GM12878 (cell line): Measurements from ENCODE around the gene CA9. TPM values are rescaled to one million over a fixed set of nuclear protein-coding genes. Genes with fewer than 3 reads are reported as not detected.
A peak's percentile ranks its signal among the peaks of the same experiment; 100 is the strongest.

ENCODE experiments used
- ATAC-seq: fragments of 200-7000 bp; cut with Tn5 transposase; 3 replicates; pipeline ENCODE4 v1.9.1; 2020; ENCODE audit warnings: mild to moderate bottlenecking, moderate library complexity
- BruUV-seq: library from RNA; stranded (reverse); fragments of 400-500 nt; replicated peaks from 2 replicates; lab custom pipeline; 2021; lab: Mats Ljungman, UMichigan
- CTCF ChIA-PET: fragments of 300-600 bp; sonication (Branson Sonifier 250); formaldehyde crosslinking; extraction: SDS; loops from one replicate; lab custom pipeline; 2021; ENCODE audit warnings: inconsistent platforms; lab: Yijun Ruan, JAX
- POLR2A ChIA-PET: fragments of 350-600 bp; formaldehyde crosslinking; extraction: SDS; loops from one replicate; lab custom pipeline; 2021; ENCODE audit warnings: inconsistent platforms; lab: Charles Lee
- RAD21 ChIA-PET: fragments of 300-600 bp; sonication (Branson Sonifier 250); formaldehyde crosslinking; loops from one replicate; lab custom pipeline; 2023; ENCODE audit warnings: antibody characterized with exemption; ENCODE audit not compliant: unreplicated experiment; lab: Charles Lee
- SMC1A ChIA-PET: fragments of 300-600 bp; sonication (Branson Sonifier 250); formaldehyde crosslinking; loops from one replicate; lab custom pipeline; 2023; ENCODE audit not compliant: unreplicated experiment, uncharacterized antibody; lab: Charles Lee
- DNase-seq: peaks from one replicate; pipeline ENCODE4 v3.0.0-alpha.2; 2011; ENCODE audit warnings: low read depth, low spot score
- FAIRE-seq: peaks from 3 replicates; lab custom pipeline; 2011; peaks lifted over from hg19 to GRCh38; lab: Jason Lieb, UNC
- H2AFZ ChIP-seq: 2 replicates; pipeline ENCODE4 v1.6.0; 2011; ENCODE audit warnings: low read depth, low read length, control low read depth; ENCODE audit not compliant: control insufficient read depth
- H3K27ac ChIP-seq: 2 replicates; pipeline ENCODE4 v1.5.1; 2011; ENCODE audit warnings: control low read depth; ENCODE audit not compliant: control insufficient read depth, insufficient read depth
- H3K27me3 ChIP-seq, 2 experiments: replicated peaks in 1 of 2; 2 replicates each; pipeline versions ENCODE4 v1.6.0 to v1.6.1; 2011; ENCODE audit warnings: low read length in 1 of 2; ENCODE audit not compliant: control insufficient read depth in 2 of 2, insufficient read depth in 2 of 2
- H3K36me3 ChIP-seq, 2 experiments: 2 replicates each; pipeline ENCODE4 v1.5.1; 2011; ENCODE audit warnings: low read length in 1 of 2; ENCODE audit not compliant: control insufficient read depth in 2 of 2, insufficient read depth in 2 of 2
- H3K4me1 ChIP-seq: 2 replicates; pipeline ENCODE4 v1.6.1; 2011; ENCODE audit warnings: mild to moderate bottlenecking, low read length, moderate library complexity, mixed read lengths; ENCODE audit not compliant: control insufficient read depth, insufficient read depth
- H3K4me2 ChIP-seq: 2 replicates; pipeline ENCODE4 v1.6.0; 2011; ENCODE audit warnings: control low read depth; ENCODE audit not compliant: control insufficient read depth, insufficient read depth
- H3K4me3 ChIP-seq: fragments of 200-600 bp; sonication (generic); 2 replicates; pipeline ENCODE4 v1.5.1; 2016
- H3K79me2 ChIP-seq: 2 replicates; pipeline ENCODE4 v1.6.0; 2011; ENCODE audit warnings: low read length; ENCODE audit not compliant: control insufficient read depth, insufficient read depth
- H3K9ac ChIP-seq: 2 replicates; pipeline ENCODE4 v1.8.0; 2011; ENCODE audit warnings: low read length, control low read depth, mixed read lengths; ENCODE audit not compliant: control insufficient read depth, insufficient read depth
- H3K9me3 ChIP-seq: replicated peaks from 3 replicates; pipeline ENCODE4 v1.5.1; 2011; ENCODE audit warnings: mild to moderate bottlenecking, low read length; ENCODE audit not compliant: control insufficient read depth, insufficient read depth
- H4K20me1 ChIP-seq: 2 replicates; pipeline ENCODE4 v1.6.0; 2011; ENCODE audit not compliant: control insufficient read depth, insufficient read depth
- BACH1 ChIP-seq: fragments of 450-650 bp; IDR thresholded peaks from 2 replicates; pipeline ENCODE4 v1.6.1; 2017; ENCODE audit warnings: mild to moderate bottlenecking, borderline replicate concordance
- CEBPB ChIP-seq, 2 experiments: fragments of 150-350 bp in 1 of 2; IDR thresholded peaks; 2 replicates each; pipeline ENCODE4 v1.6.1; 2012 to 2014; ENCODE audit warnings: low read depth in 2 of 2, low read length in 2 of 2, borderline replicate concordance in 1 of 2, inconsistent platforms in 1 of 2
- EED ChIP-seq: sonication (generic); IDR thresholded peaks from 2 replicates; pipeline ENCODE4 v1.6.1; 2016; ENCODE audit warnings: antibody characterized with exemption, low read depth
- IKZF2 ChIP-seq, 2 experiments: fragments of 450-650 bp; IDR thresholded peaks; 2 replicates each; pipeline ENCODE4 v1.6.1; 2017; ENCODE audit warnings: mild to moderate bottlenecking in 2 of 2, moderate library complexity in 2 of 2
- JUNB ChIP-seq: IDR thresholded peaks from 2 replicates; pipeline ENCODE4 v1.6.1; 2016; ENCODE audit warnings: antibody characterized with exemption, mild to moderate bottlenecking
- KDM1A ChIP-seq: fragments of 200-600 bp; sonication (generic); IDR thresholded peaks from 2 replicates; pipeline ENCODE4 v1.6.1; 2016; ENCODE audit warnings: borderline replicate concordance
- MEF2A ChIP-seq: IDR thresholded peaks from 2 replicates; pipeline ENCODE4 v1.6.1; 2011; ENCODE audit warnings: low read depth, mild to moderate bottlenecking, low read length, moderate library complexity; ENCODE audit not compliant: insufficient read depth
- NRF1 ChIP-seq: conservative IDR thresholded peaks from 2 replicates; pipeline ENCODE4 v1.6.1; 2011; ENCODE audit warnings: mild to moderate bottlenecking, low read depth, low read length, improper control_type of control experiment
- RAD21 ChIP-seq: IDR thresholded peaks from 2 replicates; pipeline ENCODE4 v1.6.1; 2011; ENCODE audit warnings: mild to moderate bottlenecking, low read depth, low read length, moderate library complexity; ENCODE audit not compliant: insufficient read depth
- RBBP5 ChIP-seq: fragments of 200-600 bp; sonication (generic); conservative IDR thresholded peaks from 2 replicates; pipeline ENCODE4 v1.6.1; 2016
- RFX5 ChIP-seq: IDR thresholded peaks from 2 replicates; pipeline ENCODE4 v1.6.1; 2011; ENCODE audit warnings: low read depth, low read length, improper control_type of control experiment
- SMC3 ChIP-seq: IDR thresholded peaks from 2 replicates; pipeline ENCODE4 v1.6.1; 2011; ENCODE audit warnings: low read length, improper control_type of control experiment, borderline replicate concordance
- SPI1 ChIP-seq: IDR thresholded peaks from 2 replicates; pipeline ENCODE4 v1.6.1; 2011; ENCODE audit warnings: low read depth, mild to moderate bottlenecking, low read length, moderate library complexity, borderline replicate concordance; ENCODE audit not compliant: insufficient read depth
- STAT3 ChIP-seq: IDR thresholded peaks from 2 replicates; pipeline ENCODE4 v1.6.1; 2011; ENCODE audit warnings: low read depth, low read length, improper control_type of control experiment
- ZBTB33 ChIP-seq: fragments of 450-650 bp; IDR thresholded peaks from 2 replicates; pipeline ENCODE4 v1.6.1; 2017; ENCODE audit warnings: mild to moderate bottlenecking
- whole genome bisulfite sequencing: methylation state at CpG from one replicate; pipeline ENCODE4 v1.1.6; 2016; ENCODE audit warnings: low lambda C conversion rate; ENCODE audit not compliant: insufficient replicate concordance, insufficient coverage; ENCODE audit errors: missing lambda C conversion rate; 5-methylcytosine and 5-hydroxymethylcytosine counted together
- in situ Hi-C: fragments of 300-500 bp; cut with MboI; formaldehyde crosslinking; loops from 9 replicates; pipeline ENCODE4 v1.14.3; 2018; ENCODE audit warnings: mixed read lengths
- intact Hi-C: fragments of 100-400 bp; cut with micrococcal nuclease; formaldehyde crosslinking; loops from one replicate; pipeline ENCODE4 v1.14.2; 2022; ENCODE audit not compliant: unreplicated experiment
- polyA plus RNA-seq, 11 experiments: library from polyadenylated mRNA; depleted of rRNA in 4 of 11; unstranded in 6 of 11; stranded (reverse) in 5 of 11; fragments of >200 nt; fragmentation: Nextera tagmentation in 4 of 11; fragmentation: Illumina TruSeq in 1 of 11; extraction: Ambion mirVana in 4 of 11; extraction: Trizol in 1 of 11; gene quantifications; 1 replicate in 1 of 11; 2 replicates in 10 of 11; pipeline versions ENCODE4 v1.2.1 to v1.2.3, GENCODE V29; 2011 to 2016; ENCODE audit warnings: inconsistent platforms in 2 of 11, missing spikeins in 2 of 11, low read depth in 1 of 11
- total RNA-seq, 4 experiments: library from RNA; depleted of rRNA in 3 of 4; stranded (reverse); fragments of >200 nt in 3 of 4; fragmentation: Illumina TruSeq in 1 of 4; extraction: Trizol in 1 of 4; gene quantifications; 2 replicates each; pipeline versions ENCODE4 v1.2.1 to v1.2.3, GENCODE V29; 2013 to 2021
- TF ChIP-seq, protein P1 (sequence below): IDR thresholded peaks from 2 replicates; pipeline ENCODE4 v1.6.1; 2012; ENCODE audit warnings: improper control_type of control experiment, low read depth, low read length; ENCODE audit not compliant: insufficient replicate concordance

CA9 gene
- total and polyA plus RNA-seq, 10 of the 15 experiments (the other 5 are each of a cell fraction or from before 2014, with no cell fraction given): 0.53 to 6.6 (median 1.2) TPM

GRCh38 chr9:35651956-35652828 is 21.5 kb upstream of the CA9 start:
- RAD21 ChIA-PET: interaction anchor here (9.6 kb wide), 1 partner anchor 77 kb away, joined by 133 read pairs; the partner anchor contains the start of genes CREB3 and TLN1
- Histone ChIP-seq H3K27me3 (no peaks in the 10 kb centered on the region), H3K4me1 (peaks cover 30% of the 10 kb centered on the region), H3K9me3 (no peaks in the 10 kb centered on the region), H3K4me2 (no peak overlapping the region), H2AFZ (no peak overlapping the region), H3K4me3 (no peak overlapping the region), H3K27ac (no peak overlapping the region), H3K79me2 (peaks cover 18% of the 10 kb centered on the region), H3K9ac (no peak overlapping the region), H3K36me3 (no peaks in the 10 kb centered on the region), H4K20me1 (no peaks in the 10 kb centered on the region)
- ATAC-seq: no peak
- DNase-seq: no peak
- POLR2A ChIA-PET: interaction anchor here (8.1 to 11.1 kb wide), 2 partner anchors 8 to 77 kb away, joined by 127 to 163 read pairs; partner anchors contain the start of genes ARHGEF39, CCDC107, CREB3 and RMRP
- 91% methylated on average over 7 of the region's 7 CpGs for WGBS
- in situ Hi-C loops: no loop called here
- CTCF ChIA-PET: interaction anchor here (1.1 to 8.8 kb wide), 6 partner anchors 12 to 77 kb away, joined by 3 to 139 read pairs (median 58); partner anchors contain the start of genes ARHGEF39, CD72, CREB3 and TLN1
- no peak for FAIRE-seq
- intact Hi-C loops: loop anchor here (10.0 kb wide), 1 partner anchor 173 kb away; the partner anchor contains the start of genes FAM221B and TMEM8B
- BruUV-seq: no TSS peak
- SMC1A ChIA-PET: interaction anchor here (6.5 kb wide), 1 partner anchor 78 kb away, joined by 96 read pairs; the partner anchor contains the start of genes CREB3 and TLN1
- TF ChIP-seq SMC3: no peak
- TF ChIP-seq CEBPB (IDR thresholded peaks at IDR 0.05; ENCODE audit: borderline replicate concordance in 1 of 2, low read depth in 2 of 2, low read length in 2 of 2): no peak
- TF ChIP-seq ZBTB33: no peak
- no peak for TF ChIP-seq IKZF2 (IDR thresholded peaks at IDR 0.05)
- no peak for TF ChIP-seq RFX5
- no peak for TF ChIP-seq STAT3
- TF ChIP-seq KDM1A: no peak
- TF ChIP-seq RAD21: no peak
- no peak for TF ChIP-seq SPI1
- TF ChIP-seq JUNB: peak; percentile 29; the same call in 1 of the 2 replicates
- TF ChIP-seq, protein P1, sequence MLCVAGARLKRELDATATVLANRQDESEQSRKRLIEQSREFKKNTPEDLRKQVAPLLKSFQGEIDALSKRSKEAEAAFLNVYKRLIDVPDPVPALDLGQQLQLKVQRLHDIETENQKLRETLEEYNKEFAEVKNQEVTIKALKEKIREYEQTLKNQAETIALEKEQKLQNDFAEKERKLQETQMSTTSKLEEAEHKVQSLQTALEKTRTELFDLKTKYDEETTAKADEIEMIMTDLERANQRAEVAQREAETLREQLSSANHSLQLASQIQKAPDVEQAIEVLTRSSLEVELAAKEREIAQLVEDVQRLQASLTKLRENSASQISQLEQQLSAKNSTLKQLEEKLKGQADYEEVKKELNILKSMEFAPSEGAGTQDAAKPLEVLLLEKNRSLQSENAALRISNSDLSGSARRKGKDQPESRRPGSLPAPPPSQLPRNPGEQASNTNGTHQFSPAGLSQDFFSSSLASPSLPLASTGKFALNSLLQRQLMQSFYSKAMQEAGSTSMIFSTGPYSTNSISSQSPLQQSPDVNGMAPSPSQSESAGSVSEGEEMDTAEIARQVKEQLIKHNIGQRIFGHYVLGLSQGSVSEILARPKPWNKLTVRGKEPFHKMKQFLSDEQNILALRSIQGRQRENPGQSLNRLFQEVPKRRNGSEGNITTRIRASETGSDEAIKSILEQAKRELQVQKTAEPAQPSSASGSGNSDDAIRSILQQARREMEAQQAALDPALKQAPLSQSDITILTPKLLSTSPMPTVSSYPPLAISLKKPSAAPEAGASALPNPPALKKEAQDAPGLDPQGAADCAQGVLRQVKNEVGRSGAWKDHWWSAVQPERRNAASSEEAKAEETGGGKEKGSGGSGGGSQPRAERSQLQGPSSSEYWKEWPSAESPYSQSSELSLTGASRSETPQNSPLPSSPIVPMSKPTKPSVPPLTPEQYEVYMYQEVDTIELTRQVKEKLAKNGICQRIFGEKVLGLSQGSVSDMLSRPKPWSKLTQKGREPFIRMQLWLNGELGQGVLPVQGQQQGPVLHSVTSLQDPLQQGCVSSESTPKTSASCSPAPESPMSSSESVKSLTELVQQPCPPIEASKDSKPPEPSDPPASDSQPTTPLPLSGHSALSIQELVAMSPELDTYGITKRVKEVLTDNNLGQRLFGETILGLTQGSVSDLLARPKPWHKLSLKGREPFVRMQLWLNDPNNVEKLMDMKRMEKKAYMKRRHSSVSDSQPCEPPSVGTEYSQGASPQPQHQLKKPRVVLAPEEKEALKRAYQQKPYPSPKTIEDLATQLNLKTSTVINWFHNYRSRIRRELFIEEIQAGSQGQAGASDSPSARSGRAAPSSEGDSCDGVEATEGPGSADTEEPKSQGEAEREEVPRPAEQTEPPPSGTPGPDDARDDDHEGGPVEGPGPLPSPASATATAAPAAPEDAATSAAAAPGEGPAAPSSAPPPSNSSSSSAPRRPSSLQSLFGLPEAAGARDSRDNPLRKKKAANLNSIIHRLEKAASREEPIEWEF: no peak
- TF ChIP-seq MEF2A: no peak
- TF ChIP-seq RBBP5: no peak
- TF ChIP-seq NRF1: no peak
- TF ChIP-seq BACH1: no peak
- 0 out of 2 replicates have a peak, but pooled peaks have one; percentile 30 for TF ChIP-seq EED
